ENCODE results near the gene NME3.
"Not testable (repeated sequence)": the region's sequence is repeated elsewhere in the genome, so short reads cannot be mapped to it uniquely, and the experiment has no call there.

NME3 gene

GRCh38 chr16:1745900-1746692 is 25.2 kb downstream of the NME3 start:
- no peak for DNase-seq

GRCh38 chr16:1745181-1745899 is 26.0 kb downstream of the NME3 start:
- no peak for DNase-seq

DNA sequence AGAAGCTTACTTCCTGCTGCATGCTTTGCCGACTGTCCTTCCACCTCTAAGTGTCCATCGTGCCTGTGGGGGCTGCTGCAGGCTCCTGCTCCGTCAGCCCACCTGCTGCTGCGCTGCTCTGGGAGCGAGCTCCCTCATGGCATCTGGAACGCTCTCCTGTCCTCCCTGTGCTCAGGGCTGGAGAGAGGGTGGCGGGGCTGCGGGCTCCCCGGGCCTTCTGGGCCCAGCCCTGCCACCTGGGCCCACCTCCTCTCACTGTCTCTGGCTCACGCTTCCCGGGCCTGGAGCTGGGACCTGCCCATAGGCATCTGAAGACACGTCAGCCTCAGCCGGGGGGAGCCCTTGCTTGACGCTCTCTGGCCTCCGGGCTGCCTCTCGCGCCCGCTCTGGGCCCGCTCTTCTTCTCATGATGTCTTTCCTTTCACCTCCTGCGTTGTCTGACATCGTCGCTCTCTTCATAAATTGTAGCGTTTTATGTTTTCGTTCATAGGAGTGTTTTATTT is 27.0 kb downstream of the NME3 start:
- no peak for DNase-seq

- no peak for DNase-seq
Measured at GRCh38 chr16:1743376-1744337, 27.7 kb downstream of the NME3 start.

- no peak for DNase-seq
Measured at GRCh38 chr16:1741553-1742165, 29.7 kb downstream of the NME3 start.

DNA sequence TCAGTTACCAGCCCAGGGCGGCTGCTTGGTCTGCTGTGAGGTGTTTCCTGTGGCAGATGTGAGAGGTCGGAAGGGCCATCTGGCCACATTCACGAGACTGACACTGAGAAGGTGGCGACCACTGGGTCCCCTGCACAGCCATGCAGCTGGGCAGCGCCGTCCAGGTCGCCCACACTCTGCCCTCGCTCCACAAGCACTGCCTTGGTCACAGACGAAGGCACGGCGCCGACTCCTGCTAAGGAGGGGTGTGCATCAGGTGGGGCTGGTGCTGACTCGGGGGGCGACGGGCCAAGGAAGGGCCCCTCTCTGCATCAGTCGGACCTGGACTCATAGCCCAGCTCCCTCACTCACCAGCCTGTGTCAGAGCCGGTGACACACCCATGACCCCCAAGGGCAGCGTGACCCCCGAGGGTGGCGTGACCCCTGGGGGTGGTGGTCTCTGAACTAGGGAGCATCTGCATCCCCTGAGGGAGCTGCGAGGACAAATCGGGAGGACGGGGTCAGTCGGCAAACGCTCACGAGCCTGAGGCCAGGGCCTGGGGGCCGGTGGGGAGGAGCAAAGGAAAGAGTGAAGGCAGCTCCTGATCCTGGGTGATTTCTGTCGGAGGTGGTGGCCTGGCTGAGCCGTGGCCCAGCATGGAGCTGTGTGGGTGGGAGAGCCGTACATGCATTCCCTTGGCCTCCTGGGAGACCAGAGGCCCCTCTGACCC is 30.4 kb downstream of the NME3 start:
- DNase-seq = no peak

DNA sequence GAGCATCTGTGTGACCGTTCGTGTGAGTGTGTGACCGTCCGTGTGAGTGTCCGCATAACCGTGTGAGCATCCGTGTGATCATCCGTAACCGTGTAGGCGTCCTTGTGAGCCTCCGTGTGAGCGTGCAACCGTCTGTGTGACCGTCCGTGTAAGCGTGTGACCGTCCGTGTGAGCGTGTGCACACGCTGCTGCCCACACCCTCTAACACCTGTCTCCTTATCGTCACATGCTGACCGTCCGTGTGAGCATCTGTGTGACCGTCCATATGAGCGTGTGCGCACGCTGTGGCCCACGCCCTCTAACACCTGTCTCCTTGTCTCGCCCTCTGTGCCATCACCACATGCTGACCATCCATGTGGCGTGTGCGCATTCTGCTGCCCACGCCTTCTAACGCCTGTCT is 31.1 kb downstream of the NME3 start:
- DNase-seq = no peak

DNA sequence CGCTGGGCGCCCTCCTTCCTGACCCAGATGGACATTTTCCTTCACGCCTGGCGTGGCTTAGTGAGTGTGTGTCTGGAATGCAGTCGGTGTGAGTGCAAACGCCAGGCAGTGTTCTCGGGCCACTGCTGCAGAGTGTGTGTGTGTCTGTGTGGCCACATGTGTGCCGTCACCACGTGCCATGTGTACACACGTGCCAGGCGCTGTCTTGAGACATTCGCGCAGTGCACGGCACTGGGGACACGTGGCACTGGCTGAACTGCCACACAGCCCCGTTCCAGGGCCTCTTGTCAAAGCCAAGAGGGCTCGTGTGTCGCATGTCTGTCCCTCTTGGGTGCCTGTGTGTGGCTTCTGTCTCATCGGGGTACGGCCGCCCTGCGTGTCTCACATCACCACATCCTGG is 36.5 kb downstream of the NME3 start:
- no peak for DNase-seq

GRCh38 chr16:1734123-1734522 is 37.2 kb downstream of the NME3 start:
- DNase-seq = no peak

- DNase-seq = not testable (repeated sequence)
Measured at GRCh38 chr16:1732551-1732987, 38.8 kb downstream of the NME3 start.

- DNase-seq = no peak
Measured at GRCh38 chr16:1732071-1732470, 39.3 kb downstream of the NME3 start.

- no peak for DNase-seq
Measured at GRCh38 chr16:1731603-1732002, 39.7 kb downstream of the NME3 start.

GRCh38 chr16:1731073-1731472 is 40.3 kb downstream of the NME3 start:
- DNase-seq = no peak

GRCh38 chr16:1729445-1729844 is 41.9 kb downstream of the NME3 start:
- no peak for DNase-seq

DNA sequence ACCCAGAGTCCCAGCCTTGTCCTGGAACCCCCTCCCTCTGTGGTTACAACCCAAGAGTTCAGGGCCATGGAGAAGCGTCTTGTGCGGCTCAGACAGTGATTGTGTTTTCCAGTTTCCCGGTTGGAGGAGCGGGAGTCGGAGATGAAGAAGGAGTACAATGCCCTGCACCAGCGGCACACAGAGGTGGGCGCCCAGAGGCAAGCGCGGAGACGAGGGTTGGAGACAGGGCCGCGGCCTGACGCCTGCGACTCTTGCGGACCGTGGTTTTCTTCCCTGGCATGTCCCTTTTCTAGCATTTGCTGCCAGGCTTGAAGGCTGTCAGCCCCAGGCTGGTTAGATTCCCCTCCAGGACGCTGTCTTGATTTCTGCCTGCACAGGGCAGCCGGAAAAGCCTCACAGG is 42.3 kb downstream of the NME3 start:
- no peak for DNase-seq

- no peak for DNase-seq
Measured at GRCh38 chr16:1727651-1728624, 43.4 kb downstream of the NME3 start.

- no peak for DNase-seq
Measured at GRCh38 chr16:1726661-1727502, 44.5 kb downstream of the NME3 start.

DNA sequence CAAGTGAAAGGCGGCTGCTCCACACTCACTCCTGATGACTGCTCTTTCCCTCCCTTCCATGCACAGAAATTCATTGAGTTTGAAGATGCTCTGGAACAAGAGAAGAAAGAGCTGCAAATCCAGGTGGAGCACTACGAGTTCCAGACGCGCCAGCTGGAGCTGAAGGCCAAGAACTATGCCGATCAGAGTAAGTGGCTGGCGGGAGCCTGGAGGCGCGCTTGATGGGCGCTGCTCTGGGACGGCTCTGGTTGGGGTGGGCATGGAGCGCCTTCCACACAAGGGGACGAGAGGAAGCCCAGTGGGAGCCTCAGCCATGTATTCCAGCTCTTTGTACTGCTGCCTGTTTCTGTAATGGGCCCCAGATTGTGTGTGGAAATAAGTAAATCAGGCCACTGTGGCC is 46.9 kb downstream of the NME3 start:
- DNase-seq = no peak

- DNase-seq = peak; percentile 51
Measured at GRCh38 chr16:1723450-1724147, 47.7 kb downstream of the NME3 start.
